ENCODE measurements around the gene FGB.

DNA sequence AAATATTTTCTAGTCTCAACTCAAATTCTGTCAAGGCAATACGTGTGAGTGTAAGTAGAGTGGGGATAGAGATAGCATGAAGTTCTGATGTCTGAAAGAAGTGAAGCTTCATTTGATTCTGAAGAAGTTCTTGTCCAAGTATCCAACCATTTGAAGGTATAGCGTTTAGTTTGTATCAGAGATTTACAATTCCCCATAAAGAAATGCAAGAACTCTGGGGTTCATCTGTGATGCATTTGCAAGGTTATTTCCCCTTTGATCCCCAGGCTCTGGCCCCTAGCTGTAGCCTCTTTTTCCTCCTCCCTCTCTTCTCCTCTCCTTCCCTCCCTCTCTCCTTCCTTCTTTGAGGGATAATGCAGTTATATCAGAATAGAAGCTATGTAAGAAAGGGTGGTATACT is 19.9 kb downstream of the FGB start:
- no peak for TF ChIP-seq POLR2A (IDR thresholded peaks at IDR 0.05)
- TF ChIP-seq CTCF (IDR thresholded peaks at IDR 0.05), result no peak
- no peak for TF ChIP-seq EP300 (IDR thresholded peaks at IDR 0.05)
